GM12878 (cell line): ENCODE results near the gene TRIM71. TPM values are rescaled to one million over a fixed set of nuclear protein-coding genes. Genes with fewer than 3 reads are reported as not detected.

ENCODE experiments used
- CREM ChIP-seq: IDR thresholded peaks from 2 replicates; pipeline ENCODE4 v1.6.1; 2014; ENCODE audit warnings: antibody characterized with exemption, low read depth
- CTCF ChIP-seq, 3 experiments: IDR thresholded peaks in 2 of 3; conservative IDR thresholded peaks in 1 of 3; 2 replicates each; pipeline ENCODE4 v1.5.1; 2011; ENCODE audit warnings: low read depth in 3 of 3, low read length in 3 of 3, mild to moderate bottlenecking in 3 of 3, control low read depth in 2 of 3, moderate library complexity in 2 of 3, inconsistent platforms in 1 of 3, mixed read lengths in 1 of 3; ENCODE audit not compliant: control insufficient read depth in 2 of 3, insufficient read depth in 1 of 3; ENCODE audit errors: extremely low read depth in 1 of 3
- E2F8 ChIP-seq: fragments of 450-650 bp; IDR thresholded peaks from 2 replicates; pipeline ENCODE4 v1.6.1; 2018; ENCODE audit warnings: mild to moderate bottlenecking, low read depth, moderate library complexity; ENCODE audit not compliant: partially characterized antibody
- ELK1 ChIP-seq: IDR thresholded peaks from 2 replicates; pipeline ENCODE4 v1.6.1; 2012; ENCODE audit warnings: low read depth, low read length, improper control_type of control experiment
- HDGF ChIP-seq: fragments of 450-650 bp; IDR thresholded peaks from 2 replicates; pipeline ENCODE4 v1.6.1; 2016; ENCODE audit warnings: antibody characterized with exemption
- JUNB ChIP-seq: IDR thresholded peaks from 2 replicates; pipeline ENCODE4 v1.6.1; 2016; ENCODE audit warnings: antibody characterized with exemption, mild to moderate bottlenecking
- NFYA ChIP-seq: IDR thresholded peaks from 2 replicates; pipeline ENCODE4 v1.6.1; 2011; ENCODE audit warnings: low read depth, mild to moderate bottlenecking, low read length, improper control_type of control experiment, borderline replicate concordance
- NR2F1 ChIP-seq: fragments of 450-650 bp; conservative IDR thresholded peaks from 2 replicates; pipeline ENCODE4 v1.6.1; 2017; ENCODE audit warnings: mild to moderate bottlenecking
- PML ChIP-seq: IDR thresholded peaks from 2 replicates; pipeline ENCODE4 v1.6.1; 2012; ENCODE audit warnings: low read length, inconsistent platforms
- POLR2AphosphoS5 ChIP-seq: IDR thresholded peaks from 2 replicates; pipeline ENCODE4 v1.6.1; 2011; ENCODE audit warnings: mild to moderate bottlenecking, low read length, inconsistent platforms
- RB1 ChIP-seq: fragments of 450-650 bp; formaldehyde crosslinking; IDR thresholded peaks from 2 replicates; pipeline ENCODE4 v1.6.1; 2017; ENCODE audit warnings: mild to moderate bottlenecking, borderline replicate concordance
- SIX5 ChIP-seq: IDR thresholded peaks from 2 replicates; pipeline ENCODE4 v1.6.1; 2011; ENCODE audit warnings: mild to moderate bottlenecking, low read depth, low read length, moderate library complexity; ENCODE audit not compliant: severe bottlenecking
- SMAD1 ChIP-seq: fragments of 450-650 bp; IDR thresholded peaks from 2 replicates; pipeline ENCODE4 v1.6.1; 2018; ENCODE audit warnings: mild to moderate bottlenecking, low read depth; ENCODE audit not compliant: partially characterized antibody
- SREBF1 ChIP-seq: IDR thresholded peaks from 2 replicates; pipeline ENCODE4 v1.6.1; 2012; ENCODE audit warnings: mild to moderate bottlenecking, low read length
- TCF12 ChIP-seq: IDR thresholded peaks from 2 replicates; pipeline ENCODE4 v1.6.1; 2011; ENCODE audit warnings: low read depth, mild to moderate bottlenecking, low read length
- YBX1 ChIP-seq: fragments of 450-650 bp; IDR thresholded peaks from 2 replicates; pipeline ENCODE4 v1.6.1; 2016; ENCODE audit warnings: antibody characterized with exemption
- ZNF687 ChIP-seq: fragments of 450-650 bp; IDR thresholded peaks from 2 replicates; pipeline ENCODE4 v1.6.1; 2017; ENCODE audit warnings: mild to moderate bottlenecking, moderate library complexity
- polyA plus RNA-seq, 11 experiments: library from polyadenylated mRNA; depleted of rRNA in 4 of 11; unstranded in 6 of 11; stranded (reverse) in 5 of 11; fragments of >200 nt; fragmentation: Nextera tagmentation in 4 of 11; fragmentation: Illumina TruSeq in 1 of 11; extraction: Ambion mirVana in 4 of 11; extraction: Trizol in 1 of 11; gene quantifications; 1 replicate in 1 of 11; 2 replicates in 10 of 11; pipeline versions ENCODE4 v1.2.1 to v1.2.3, GENCODE V29; 2011 to 2016; ENCODE audit warnings: inconsistent platforms in 2 of 11, missing spikeins in 2 of 11, low read depth in 1 of 11
- total RNA-seq, 4 experiments: library from RNA; depleted of rRNA in 3 of 4; stranded (reverse); fragments of >200 nt in 3 of 4; fragmentation: Illumina TruSeq in 1 of 4; extraction: Trizol in 1 of 4; gene quantifications; 2 replicates each; pipeline versions ENCODE4 v1.2.1 to v1.2.3, GENCODE V29; 2013 to 2021
- TF ChIP-seq, protein P1 (sequence below): fragments of 450-650 bp; IDR thresholded peaks from 2 replicates; pipeline ENCODE4 v1.6.1; 2016; ENCODE audit warnings: mild to moderate bottlenecking
- TF ChIP-seq, protein P2 (sequence below): fragments of 450-650 bp; IDR thresholded peaks from 2 replicates; pipeline ENCODE4 v1.6.1; 2017; ENCODE audit warnings: mild to moderate bottlenecking

TRIM71 gene
- total and polyA plus RNA-seq, 10 of the 15 experiments (the other 5 are each of a cell fraction or from before 2014, with no cell fraction given), result 0.02 to 1.8 (median 0.16) TPM

- TF ChIP-seq ZNF687 (no peak), SMAD1 (no peak), CTCF (IDR thresholded peaks at IDR 0.05 in 2 of 3, conservative IDR thresholded peaks at IDR 0.05 in 1 of 3; ENCODE audit: control insufficient read depth in 2 of 3, extremely low read depth in 1 of 3, insufficient read depth in 1 of 3, low read depth in 3 of 3, low read length in 3 of 3) (no peak), E2F8 (no peak), POLR2AphosphoS5 (no peak), RB1 (no peak), TCF12 (no peak), YBX1 (no peak), ELK1 (no peak), SIX5 (no peak), SREBF1 (no peak), PML (no peak), CREM (no peak), JUNB (no peak), NFYA (no peak), NR2F1 (peak; percentile 86), HDGF (no peak)
- TF ChIP-seq, protein P1, sequence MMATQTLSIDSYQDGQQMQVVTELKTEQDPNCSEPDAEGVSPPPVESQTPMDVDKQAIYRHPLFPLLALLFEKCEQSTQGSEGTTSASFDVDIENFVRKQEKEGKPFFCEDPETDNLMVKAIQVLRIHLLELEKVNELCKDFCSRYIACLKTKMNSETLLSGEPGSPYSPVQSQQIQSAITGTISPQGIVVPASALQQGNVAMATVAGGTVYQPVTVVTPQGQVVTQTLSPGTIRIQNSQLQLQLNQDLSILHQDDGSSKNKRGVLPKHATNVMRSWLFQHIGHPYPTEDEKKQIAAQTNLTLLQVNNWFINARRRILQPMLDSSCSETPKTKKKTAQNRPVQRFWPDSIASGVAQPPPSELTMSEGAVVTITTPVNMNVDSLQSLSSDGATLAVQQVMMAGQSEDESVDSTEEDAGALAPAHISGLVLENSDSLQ, result peak; percentile 36; the same call in 1 of the 2 replicates
- TF ChIP-seq, protein P2, sequence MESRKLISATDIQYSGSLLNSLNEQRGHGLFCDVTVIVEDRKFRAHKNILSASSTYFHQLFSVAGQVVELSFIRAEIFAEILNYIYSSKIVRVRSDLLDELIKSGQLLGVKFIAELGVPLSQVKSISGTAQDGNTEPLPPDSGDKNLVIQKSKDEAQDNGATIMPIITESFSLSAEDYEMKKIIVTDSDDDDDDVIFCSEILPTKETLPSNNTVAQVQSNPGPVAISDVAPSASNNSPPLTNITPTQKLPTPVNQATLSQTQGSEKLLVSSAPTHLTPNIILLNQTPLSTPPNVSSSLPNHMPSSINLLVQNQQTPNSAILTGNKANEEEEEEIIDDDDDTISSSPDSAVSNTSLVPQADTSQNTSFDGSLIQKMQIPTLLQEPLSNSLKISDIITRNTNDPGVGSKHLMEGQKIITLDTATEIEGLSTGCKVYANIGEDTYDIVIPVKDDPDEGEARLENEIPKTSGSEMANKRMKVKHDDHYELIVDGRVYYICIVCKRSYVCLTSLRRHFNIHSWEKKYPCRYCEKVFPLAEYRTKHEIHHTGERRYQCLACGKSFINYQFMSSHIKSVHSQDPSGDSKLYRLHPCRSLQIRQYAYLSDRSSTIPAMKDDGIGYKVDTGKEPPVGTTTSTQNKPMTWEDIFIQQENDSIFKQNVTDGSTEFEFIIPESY, result no peak
These were observed 70.9 kb downstream of the TRIM71 start (continued) for GRCh38 chr3:32888739-32889138.
